GM08714 (cell line): ENCODE measurements around the gene CTXN1.
"Not testable (repeated sequence)": the region's sequence is repeated elsewhere in the genome, so short reads cannot be mapped to it uniquely, and the experiment has no call there.

Experiments
- H3K4me3 ChIP-seq: fragments of 200-500 bp; sonication (Bioruptor generic); 2 replicates; pipeline ENCODE4 v1.5.1; 2014; ENCODE audit warnings: mild to moderate bottlenecking, low read length, inconsistent platforms
- ZNF274 ChIP-seq: IDR thresholded peaks from 2 replicates; pipeline ENCODE4 v1.6.1; 2012; ENCODE audit warnings: mild to moderate bottlenecking, low read depth, low read length

The CTXN1 gene

DNA sequence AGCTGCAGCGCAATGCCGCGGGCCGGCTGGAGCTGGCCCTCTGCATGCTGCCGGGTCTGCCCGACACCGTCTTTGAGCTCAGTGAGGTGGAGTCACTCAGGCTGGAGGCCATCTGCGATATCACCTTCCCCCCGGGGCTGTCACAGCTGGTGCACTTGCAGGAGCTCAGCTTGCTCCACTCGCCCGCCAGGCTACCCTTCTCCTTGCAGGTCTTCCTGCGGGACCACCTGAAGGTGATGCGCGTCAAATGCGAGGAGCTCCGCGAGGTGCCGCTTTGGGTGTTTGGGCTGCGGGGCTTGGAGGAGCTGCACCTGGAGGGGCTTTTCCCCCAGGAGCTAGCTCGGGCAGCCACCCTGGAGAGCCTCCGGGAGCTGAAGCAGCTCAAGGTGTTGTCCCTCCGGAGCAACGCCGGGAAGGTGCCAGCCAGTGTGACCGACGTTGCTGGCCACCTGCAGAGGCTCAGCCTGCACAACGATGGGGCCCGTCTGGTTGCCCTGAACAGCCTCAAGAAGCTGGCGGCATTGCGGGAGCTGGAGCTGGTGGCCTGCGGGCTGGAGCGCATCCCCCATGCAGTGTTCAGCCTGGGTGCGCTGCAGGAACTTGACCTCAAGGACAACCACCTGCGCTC is 26.1 kb downstream of the CTXN1 start:
- TF ChIP-seq ZNF274: no peak
- no peak overlapping the region for H3K4me3 ChIP-seq

DNA sequence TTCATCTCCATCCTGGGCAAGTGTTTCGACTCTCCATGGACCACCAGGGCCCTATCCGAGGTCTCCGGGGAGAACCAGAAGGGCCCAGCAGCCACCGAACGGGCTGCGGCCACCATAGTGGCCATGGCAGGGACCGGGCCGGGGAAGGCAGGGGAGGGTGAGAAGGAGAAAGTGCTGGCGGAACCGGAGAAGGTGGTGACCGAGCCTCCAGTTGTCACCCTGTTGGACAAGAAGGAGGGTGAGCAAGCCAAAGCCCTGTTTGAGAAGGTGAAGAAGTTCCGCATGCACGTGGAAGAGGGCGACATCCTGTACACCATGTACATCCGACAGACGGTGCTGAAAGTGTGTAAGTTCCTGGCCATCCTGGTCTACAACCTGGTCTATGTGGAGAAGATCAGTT is 27.0 kb downstream of the CTXN1 start:
- no peak overlapping the region for H3K4me3 ChIP-seq
- TF ChIP-seq ZNF274: no peak

DNA sequence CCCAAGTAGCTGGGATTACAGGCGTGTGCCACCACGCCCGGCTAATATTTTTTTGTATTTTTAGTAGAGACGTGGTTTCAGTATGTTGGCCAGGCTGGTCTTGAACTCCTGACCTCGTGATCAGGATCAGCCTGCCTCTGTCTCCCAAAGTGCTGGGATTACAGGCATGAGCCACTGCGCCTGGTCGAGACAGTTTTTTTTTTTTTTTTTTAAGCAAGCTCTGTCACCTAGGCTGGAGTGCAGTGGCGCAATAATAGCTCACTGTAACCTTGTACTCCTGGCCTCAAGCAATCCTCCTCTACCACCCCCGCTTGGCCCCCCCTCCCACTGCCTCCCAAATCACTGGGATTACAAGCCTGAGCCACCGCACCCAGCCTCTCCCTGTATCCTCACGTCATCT is 28.6 kb downstream of the CTXN1 start:
- H3K4me3 ChIP-seq: no peak overlapping the region
- TF ChIP-seq ZNF274: no peak

DNA sequence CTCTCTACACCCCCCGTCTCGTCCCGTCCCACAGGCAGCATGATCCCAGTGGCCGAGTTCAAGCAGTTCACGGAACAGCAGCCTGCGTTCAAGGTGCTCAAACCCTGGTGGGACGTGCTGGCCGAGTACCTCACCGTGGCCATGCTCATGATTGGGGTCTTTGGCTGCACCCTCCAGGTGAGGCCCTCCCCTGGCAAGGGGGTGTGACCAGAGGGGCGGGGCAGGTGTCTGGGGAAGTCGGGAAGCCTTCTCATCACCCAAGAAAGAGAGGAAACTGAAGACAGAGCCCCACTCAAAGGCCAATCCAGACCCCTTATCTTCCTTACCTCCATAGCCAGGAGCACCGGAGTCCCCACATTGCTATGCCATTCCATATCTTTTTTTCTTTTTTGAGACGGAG is 30.4 kb downstream of the CTXN1 start:
- H3K4me3 ChIP-seq: no peak overlapping the region
- TF ChIP-seq ZNF274: no peak

DNA sequence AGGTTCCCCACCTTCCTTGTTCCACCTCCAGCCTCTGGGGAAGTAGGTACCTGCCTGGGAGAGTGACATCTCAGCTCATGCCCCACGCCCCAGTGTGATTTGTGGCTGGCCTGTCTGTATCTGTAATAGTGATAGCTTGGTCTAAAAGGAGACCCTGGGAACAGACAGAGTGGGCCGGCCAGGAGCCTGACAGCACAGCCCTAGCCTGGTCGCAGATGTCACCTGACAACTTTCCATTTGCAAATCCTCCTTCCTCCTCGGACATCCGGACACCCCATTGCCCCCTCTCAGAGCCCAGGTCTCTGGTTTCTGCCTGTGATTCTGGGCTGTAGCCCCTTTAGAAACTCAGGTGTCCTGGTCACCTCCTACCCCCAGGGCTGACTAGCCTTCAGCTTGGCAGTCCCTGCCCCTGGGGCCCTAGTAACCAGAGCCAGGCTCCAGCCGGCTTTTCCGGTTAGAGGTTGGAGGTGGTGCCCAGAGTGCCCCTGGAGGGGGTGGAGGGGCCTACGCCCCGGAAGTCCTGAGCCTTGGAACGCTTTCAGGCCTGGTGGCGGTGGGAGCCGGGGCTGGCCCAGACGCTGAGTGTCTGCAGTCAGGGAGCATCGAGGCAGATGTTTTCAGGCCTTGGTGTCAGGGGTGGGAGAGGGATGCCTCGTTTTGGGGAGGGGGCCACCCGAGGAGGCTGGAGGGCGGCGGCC is 31.2 kb downstream of the CTXN1 start:
- TF ChIP-seq ZNF274: no peak
- no peak overlapping the region for H3K4me3 ChIP-seq

DNA sequence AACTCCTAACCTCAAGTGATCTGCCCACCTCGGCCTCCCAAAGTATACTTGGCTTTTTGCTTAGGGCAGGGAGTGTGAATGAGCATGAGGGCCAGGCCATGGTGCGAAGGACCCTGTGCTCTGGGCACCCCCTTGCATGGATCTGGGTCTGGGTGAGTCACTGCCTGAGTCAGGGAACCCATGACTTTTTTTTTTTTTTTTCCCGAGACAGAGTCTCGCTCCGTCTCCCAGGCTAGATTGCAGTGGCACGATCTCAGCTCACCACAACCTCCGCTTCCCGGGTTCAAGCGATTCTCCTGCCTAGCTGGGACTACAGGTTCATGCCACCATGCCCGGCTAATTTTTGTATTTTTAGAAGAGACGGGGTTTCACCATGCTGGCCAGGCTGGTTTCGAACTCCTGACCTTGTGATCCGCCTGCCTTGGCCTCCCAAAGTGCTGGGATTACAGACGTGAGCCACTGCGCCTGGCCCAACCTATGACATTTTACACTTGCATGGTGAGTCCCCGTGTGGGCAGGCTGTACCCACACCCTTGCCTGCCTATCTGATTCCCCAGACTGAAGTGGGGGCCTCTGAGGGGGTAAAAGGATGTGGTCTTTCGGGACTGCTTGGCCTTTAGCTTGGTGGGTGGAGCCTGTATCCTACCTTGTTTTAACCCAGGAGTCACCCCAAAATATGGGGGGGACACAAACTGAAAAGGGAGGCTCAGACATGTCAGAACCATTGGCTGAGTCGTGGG is 32.4 kb downstream of the CTXN1 start:
- H3K4me3 ChIP-seq: not testable (repeated sequence)

DNA sequence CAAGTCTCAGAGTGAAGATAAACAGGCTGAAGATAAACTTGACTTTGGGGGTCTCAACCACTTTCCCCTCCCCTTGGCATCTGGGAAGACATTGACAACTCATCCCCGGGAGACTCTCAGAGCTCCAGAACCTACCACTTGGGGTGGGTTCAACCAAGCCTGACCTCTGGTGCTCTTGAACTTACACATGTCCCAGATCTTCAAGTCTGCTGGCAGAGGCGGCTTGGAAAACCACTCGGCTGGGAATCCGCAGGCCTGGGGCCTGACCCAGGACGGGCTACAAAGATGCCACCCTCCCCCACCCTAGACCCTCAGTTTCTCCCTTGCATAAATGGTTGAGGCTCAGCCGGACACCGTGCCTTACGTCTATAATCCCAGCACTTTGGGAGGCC is 37.1 kb downstream of the CTXN1 start:
- no peak for TF ChIP-seq ZNF274
- no peak overlapping the region for H3K4me3 ChIP-seq

DNA sequence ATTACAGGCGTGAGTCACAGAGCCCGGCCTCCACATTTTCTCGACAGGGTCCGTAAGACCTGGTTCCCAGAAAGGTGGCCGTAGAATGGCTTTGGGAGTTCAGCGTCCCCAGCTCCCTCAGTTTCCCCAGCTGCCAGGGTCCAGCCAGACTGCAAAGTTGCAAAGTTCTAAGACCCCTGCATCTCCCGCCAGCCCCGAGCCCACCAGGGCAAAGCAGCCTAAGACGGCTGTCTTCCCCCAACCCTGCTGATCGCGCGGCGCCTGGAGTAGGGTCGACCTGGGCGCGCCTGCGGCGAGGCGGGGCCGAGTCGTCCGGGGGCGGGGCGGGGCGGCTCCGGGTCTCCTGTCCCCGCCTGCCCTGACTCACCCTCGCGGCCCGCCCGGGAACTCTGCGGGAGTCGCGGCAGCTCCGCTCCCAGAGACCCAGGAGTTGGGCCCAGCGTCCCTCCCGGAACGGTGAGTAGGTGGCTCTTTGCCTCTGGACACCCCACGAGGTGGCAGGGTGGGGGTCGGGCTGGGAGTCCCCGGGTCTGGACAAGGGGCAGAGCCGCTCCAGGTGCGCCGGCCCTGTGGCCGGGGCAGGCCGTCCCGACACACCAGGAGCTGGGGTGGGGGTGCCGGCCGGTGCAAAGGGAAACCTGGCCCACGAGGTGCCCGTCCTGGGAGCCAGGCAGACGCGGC is 37.6 kb downstream of the CTXN1 start, which contains the start of gene LRRC8E:
LRRC8E (plus strand) TSS at position 366 of the 681 bp plus-strand sequence. CDS start 7,094 bp downstream, outside the sequence.
- H3K4me3 ChIP-seq: no peak within 1 kb of the TSS

DNA sequence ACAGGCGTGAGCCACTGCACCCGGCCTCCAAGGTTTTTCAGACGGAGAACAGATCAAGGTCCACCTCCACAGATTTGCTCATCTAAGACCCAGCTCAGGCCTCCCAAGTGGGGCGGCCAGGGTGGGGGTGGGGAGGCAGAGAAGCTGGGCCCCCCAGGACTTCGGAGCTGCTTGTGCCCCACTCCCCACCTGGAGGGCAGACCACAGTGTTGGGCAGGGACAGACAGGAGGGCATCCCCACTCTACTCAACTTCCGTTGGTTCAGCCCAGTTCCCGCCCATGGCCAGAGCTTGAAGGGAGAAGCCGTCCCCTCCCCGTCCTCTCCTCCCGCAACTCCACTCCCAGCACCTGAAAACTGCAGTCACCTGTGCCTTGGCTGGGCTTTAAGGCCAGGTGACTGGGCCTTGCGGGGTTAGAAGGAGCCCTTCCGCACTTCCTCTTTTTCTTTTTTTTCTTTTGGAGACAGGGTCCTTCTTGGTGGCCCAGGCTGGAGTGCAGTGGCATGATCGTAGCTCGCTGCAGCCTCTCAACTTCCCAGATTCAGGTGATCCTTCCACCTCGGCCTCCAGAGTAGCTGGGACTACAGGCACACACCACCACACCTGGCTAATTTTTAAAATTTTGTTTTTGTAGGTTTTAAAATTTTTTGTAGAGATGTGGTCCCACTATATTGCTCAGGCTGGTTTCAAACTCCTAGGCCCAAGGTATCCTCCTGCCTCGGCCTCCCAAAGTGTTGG is 38.4 kb downstream of the CTXN1 start:
- TF ChIP-seq ZNF274: no peak
- H3K4me3 ChIP-seq: no peak overlapping the region

More for the DNA sequence above, 37.6 kb downstream of the CTXN1 start, which contains the start of gene LRRC8E:
- no peak for TF ChIP-seq ZNF274

DNA sequence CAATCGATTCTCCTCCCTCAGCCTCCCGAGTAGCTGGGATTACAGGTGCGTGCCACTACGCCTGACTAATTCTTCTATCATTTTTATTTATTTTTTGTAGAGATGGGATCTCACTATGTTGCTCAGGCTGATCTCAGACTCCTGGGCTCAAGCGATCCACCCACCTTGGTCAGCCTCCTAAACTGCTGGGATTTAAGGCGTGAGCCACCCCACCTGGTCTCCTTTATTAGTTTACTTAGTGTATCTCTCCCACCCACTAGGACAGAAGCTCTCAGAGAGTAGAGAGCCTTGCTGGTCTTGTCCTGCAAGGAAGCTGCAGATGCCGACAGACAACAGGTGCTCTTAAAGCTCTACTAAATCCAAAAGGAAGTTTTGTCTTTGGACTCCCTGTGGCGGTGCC is 40.1 kb downstream of the CTXN1 start:
- H3K4me3 ChIP-seq: no peak overlapping the region
- TF ChIP-seq ZNF274: no peak

DNA sequence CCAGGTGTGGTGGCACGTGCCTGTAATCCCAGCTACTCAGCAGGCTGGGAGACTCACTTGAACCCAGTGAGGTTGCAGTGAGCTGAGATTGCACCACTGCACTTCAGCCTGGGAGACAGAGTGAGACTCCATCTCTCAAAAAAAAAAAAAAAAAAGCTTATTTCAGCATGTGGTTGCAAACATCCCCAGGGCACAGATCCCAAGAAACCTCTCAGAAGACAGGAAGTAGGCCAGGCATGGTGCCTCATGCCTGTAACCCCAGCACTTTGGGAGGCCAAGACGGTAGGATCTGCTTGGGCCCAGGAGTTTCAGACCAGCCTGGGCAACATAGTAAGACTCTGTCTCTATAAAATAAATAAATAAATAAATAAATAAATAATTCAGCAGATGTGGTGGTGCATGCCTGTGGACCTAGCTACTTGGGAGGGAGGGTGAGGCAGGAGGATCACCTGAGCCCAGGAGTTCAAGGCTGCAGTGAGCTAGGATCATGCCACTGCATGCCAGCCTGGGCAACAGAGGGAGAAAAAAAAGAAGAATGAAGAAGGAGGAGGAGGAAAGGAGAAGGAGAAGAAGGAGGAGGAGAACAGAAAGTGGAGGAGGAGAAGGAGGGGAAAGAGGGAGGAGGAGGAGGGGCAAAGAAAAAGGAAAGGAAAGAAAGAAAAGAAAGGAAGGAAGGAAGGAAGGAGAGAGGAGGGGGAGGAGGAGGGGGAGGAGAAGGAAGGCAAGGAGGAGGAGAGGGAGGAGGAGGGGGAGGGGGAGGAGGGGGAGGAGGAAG is 42.0 kb downstream of the CTXN1 start:
- no peak overlapping the region for H3K4me3 ChIP-seq
- TF ChIP-seq ZNF274: no peak

DNA sequence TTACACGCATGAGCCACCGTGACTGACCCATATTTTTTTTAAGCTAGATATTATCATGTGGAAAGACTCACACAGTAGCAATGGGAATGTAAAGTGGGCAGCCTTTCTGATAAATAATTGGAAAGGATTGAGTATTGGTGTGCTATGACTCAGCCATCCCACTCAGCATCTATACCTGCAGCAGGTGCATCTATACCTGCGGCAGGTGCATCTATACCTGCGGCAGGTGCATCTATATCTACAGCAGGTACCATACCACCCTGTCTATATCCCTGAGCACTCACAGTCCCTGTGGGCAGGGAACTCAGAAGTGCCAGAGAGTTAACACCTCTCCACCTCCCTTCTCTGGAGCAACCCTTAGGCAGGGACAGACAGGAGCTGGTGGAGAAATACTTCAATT is 42.8 kb downstream of the CTXN1 start:
- H3K4me3 ChIP-seq: no peak overlapping the region
- no peak for TF ChIP-seq ZNF274

DNA sequence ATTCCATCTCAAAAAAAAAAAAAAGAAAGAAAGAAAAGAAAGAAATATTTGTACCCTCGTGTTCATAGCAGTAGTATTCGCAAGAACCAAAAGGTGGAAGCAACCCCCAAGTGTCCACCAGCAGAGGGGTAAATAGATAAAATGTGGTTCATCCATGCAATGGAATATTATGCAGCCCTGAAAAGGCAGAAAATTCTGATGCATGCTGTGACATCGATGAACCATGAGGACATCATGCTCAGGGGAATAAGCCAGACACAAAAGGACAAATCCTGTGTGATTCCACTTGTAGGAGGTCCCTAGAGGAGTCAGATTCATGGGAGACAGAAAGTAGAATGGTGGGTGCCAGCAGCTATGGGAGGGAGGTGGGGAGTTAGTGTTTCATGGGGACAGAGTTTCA is 44.0 kb downstream of the CTXN1 start:
- no peak for TF ChIP-seq ZNF274

More for the DNA sequence above, 44.0 kb downstream of the CTXN1 start:
- no peak overlapping the region for H3K4me3 ChIP-seq
